HepG2 (cell line): ENCODE results near the gene GGCT. TPM values are rescaled to one million over a fixed set of nuclear protein-coding genes. Genes with fewer than 3 reads are reported as not detected.

Experiments used
- ARID5B ChIP-seq: IDR thresholded peaks from 2 replicates; pipeline ENCODE4 v1.4.0; 2020; ENCODE audit warnings: mild to moderate bottlenecking, missing genetic modification reagents
- CTCF ChIP-seq: sonication (generic); formaldehyde crosslinking; IDR thresholded peaks from 2 replicates; pipeline ENCODE4 v1.5.0; 2020; ENCODE audit warnings: mild to moderate bottlenecking, missing genetic modification reagents, moderate library complexity
- FOXA3 ChIP-seq: IDR thresholded peaks from 2 replicates; pipeline ENCODE4 v1.6.1; 2016; ENCODE audit warnings: missing genetic modification reagents, missing compliant biosample characterization
- SMC3 ChIP-seq: IDR thresholded peaks from 2 replicates; pipeline ENCODE4 v1.6.1; 2011; ENCODE audit warnings: low read length, improper control_type of control experiment
- ZNF414 ChIP-seq: sonication (generic); formaldehyde crosslinking; IDR thresholded peaks from 2 replicates; pipeline ENCODE4 v1.5.0; 2020; ENCODE audit warnings: missing genetic modification reagents
- polyA plus RNA-seq, 8 experiments: library from polyadenylated mRNA; depleted of rRNA in 3 of 8; stranded (reverse) in 7 of 8; unstranded in 1 of 8; fragments of >200 nt; fragmentation: Illumina TruSeq in 4 of 8; extraction: Trizol in 4 of 8; gene quantifications; 2 replicates each; pipeline versions ENCODE4 v1.2.1 to v1.2.3, GENCODE V29; 2011 to 2016; ENCODE audit warnings: low read depth in 4 of 8, missing spikeins in 1 of 8, mixed read lengths in 1 of 8; ENCODE audit not compliant: insufficient read depth in 1 of 8
- total RNA-seq, 5 experiments: library from RNA; depleted of rRNA; stranded (reverse); fragments of >200 nt; fragmentation: Illumina TruSeq; extraction: Trizol; gene quantifications; 2 replicates each; pipeline ENCODE4 v1.2.3, GENCODE V29; 2016; ENCODE audit warnings: low read depth in 1 of 5
- TF ChIP-seq, protein P1 (sequence below): sonication (generic); formaldehyde crosslinking; IDR thresholded peaks from 2 replicates; pipeline ENCODE4 v1.4.0; 2020; ENCODE audit warnings: missing genetic modification reagents

GGCT gene
- total and polyA plus RNA-seq, 2 of the 13 experiments (the other 11 are each of a cell fraction or from before 2014, with no cell fraction given): 19.5 to 78.3 TPM

DNA sequence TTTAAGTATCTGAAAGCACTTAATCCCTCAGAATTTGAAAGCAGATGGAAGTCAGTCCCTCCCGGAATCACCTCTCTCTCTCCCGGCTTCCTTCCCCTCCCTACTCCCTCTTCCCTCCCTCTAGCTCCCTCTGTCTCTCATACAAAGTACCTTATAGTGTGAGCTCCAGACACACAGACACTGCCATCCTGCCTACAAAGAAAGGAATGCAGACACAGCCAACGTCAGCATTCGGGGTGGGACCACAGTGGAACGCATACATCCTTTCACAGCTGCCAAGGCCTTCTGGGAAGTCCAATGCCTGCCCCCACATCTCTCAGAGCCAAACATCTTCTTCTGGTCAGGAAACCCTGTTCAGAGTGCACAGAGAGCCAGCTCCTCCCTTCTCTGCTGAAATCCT, 35.3 kb downstream of the GGCT start (continued):
- TF ChIP-seq ZNF414 (no peak), CTCF (CRISPR knock-in tag) (peak; percentile 61), ARID5B (0 out of 2 replicates have a peak, but pooled peaks have one; percentile 12), FOXA3 (CRISPR knock-in tag) (no peak), SMC3 (peak; percentile 35; the same call in 1 of the 2 replicates)
- TF ChIP-seq, protein P1, sequence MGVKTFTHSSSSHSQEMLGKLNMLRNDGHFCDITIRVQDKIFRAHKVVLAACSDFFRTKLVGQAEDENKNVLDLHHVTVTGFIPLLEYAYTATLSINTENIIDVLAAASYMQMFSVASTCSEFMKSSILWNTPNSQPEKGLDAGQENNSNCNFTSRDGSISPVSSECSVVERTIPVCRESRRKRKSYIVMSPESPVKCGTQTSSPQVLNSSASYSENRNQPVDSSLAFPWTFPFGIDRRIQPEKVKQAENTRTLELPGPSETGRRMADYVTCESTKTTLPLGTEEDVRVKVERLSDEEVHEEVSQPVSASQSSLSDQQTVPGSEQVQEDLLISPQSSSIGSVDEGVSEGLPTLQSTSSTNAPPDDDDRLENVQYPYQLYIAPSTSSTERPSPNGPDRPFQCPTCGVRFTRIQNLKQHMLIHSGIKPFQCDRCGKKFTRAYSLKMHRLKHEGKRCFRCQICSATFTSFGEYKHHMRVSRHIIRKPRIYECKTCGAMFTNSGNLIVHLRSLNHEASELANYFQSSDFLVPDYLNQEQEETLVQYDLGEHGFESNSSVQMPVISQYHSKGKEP (CRISPR knock-in tag): no peak
- TF ChIP-seq, all 625 proteins: peak for 11
